Stimulated activated CD4-positive, alpha-beta T cell treated with anti-CD3 and anti-CD28 coated beads, Interleukin-15, amount 100 ng/mL, for 48 hours (primary cell): ENCODE data around the gene ITIH1.
A peak's percentile ranks its signal among the peaks of the same experiment; 100 is the strongest.

Source experiments
- DNase-seq, 2 donors: peaks; one replicate each; pipeline ENCODE4 v3.0.0-alpha.2; 2020; ENCODE audit warnings: low read depth in 2 of 2

The ITIH1 gene

DNA sequence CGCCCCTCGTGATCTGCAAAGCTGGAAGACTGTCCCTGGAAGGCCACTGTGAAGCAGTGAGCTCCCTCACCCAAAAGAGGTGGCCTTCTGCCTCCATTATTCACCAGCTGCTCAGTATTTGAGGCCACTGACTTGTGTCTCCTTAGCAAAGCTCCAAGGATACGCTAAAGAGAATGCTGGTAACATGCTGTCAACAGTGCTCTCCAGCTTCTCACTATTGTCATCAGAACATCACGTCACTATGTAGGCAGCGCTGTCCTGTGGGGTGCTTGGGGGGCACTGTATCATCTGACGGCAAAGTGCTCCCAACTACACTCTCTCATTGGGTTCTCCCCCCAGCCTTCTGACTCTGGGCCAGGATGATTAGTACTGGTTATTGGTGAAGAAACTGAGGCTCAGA lies 38.8 kb downstream of the ITIH1 start:
- DNase-seq = no peak

- no peak for DNase-seq
Measured at GRCh38 chr3:52816654-52817053, 39.3 kb downstream of the ITIH1 start.

- DNase-seq = no peak
Measured at GRCh38 chr3:52817221-52817620, 39.8 kb downstream of the ITIH1 start.

- DNase-seq = no peak
Measured at GRCh38 chr3:52817860-52818259, 40.5 kb downstream of the ITIH1 start.

- no peak for DNase-seq
Measured at GRCh38 chr3:52819936-52820335, 42.5 kb downstream of the ITIH1 start.

- peak; percentile 10 to 12 for DNase-seq
Measured at GRCh38 chr3:52820736-52821135, 43.3 kb downstream of the ITIH1 start.

GRCh38 chr3:52822363-52822762 lies 45.0 kb downstream of the ITIH1 start:
- no peak for DNase-seq

DNA sequence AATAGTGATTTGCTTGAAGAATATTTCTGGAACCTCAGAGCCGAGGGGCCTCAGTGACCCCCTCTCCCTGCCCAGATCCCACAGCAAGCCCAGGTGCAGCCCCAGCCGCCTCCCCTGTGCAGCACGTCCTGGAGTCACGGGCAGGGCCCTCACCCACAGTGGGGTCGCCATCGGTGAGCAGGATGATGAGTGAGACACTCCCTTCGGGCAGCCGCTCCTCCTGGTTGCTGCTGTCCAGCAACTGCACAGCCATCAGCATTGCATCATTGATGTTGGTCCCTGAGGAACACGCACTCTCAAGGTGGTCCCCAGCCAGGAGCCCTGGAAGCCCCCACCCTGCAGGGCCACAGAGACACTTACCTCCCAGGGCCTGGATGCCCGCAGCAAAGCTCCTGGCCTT lies 46.6 kb downstream of the ITIH1 start:
- DNase-seq = no peak

DNA sequence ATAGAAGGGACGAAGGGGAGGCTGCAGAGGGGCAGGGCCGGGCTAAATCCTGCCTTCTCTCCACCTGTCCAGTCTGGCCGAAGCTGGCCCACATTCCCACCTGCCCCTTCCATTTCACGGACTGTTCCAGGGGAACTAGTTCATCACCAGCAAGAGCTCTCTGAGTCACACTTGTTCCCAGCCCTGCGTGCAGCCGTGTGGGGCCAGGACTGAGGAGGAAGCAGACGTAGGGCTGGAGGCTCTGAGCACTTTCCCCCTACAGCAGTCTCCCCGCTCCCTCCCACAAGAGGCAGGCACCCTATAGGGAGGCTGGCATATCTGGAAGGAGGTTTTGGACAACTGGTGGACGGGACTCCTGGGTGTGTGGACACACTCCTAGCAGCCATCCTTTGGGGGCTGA lies 50.0 kb downstream of the ITIH1 start:
- no peak for DNase-seq

DNA sequence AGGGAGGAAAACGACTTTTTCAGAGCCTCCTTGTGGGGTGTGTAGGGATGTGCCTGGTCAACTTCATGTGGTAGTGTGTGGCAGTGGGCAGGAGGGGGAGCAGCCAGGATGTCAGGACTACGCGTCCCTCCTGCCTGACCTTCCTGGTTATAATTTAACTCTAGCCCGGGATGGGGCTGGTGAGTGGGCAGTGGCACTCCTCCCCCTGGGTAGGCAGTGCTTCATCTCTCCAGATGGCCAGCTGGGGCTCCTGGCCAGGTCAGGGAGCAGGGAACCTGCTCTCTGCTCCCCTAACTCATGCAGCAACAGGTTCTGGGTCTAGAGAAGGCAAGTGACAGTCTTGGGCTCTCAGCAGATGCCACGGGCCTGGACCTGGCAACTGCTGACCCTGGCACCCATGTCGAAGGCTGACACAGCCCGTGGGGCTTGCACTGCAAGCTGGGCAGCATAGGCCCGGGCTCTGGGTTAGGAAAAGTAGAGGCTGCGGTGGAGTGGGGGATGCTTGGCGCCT lies 50.5 kb downstream of the ITIH1 start:
- DNase-seq = no peak

DNA sequence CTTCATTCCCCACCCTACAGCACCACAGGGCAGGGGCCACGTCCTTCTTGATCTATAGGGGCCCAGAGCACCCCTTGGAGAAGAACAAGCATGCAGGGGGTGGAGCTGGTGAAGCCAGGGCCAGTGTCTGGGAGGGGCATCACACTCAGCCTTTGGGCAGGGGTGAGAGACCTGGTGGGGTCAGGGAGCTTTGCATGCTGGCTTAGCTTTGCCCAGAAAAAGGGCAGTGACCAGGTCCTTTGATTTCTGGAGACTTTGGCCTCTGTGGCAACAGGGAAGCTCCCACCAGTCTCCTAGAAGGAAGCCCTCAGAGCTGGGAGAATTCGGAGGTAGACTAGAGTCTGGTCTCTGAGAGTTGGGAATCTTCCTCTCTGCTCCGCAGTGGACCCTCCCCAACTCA lies 52.1 kb downstream of the ITIH1 start:
- no peak for DNase-seq

DNA sequence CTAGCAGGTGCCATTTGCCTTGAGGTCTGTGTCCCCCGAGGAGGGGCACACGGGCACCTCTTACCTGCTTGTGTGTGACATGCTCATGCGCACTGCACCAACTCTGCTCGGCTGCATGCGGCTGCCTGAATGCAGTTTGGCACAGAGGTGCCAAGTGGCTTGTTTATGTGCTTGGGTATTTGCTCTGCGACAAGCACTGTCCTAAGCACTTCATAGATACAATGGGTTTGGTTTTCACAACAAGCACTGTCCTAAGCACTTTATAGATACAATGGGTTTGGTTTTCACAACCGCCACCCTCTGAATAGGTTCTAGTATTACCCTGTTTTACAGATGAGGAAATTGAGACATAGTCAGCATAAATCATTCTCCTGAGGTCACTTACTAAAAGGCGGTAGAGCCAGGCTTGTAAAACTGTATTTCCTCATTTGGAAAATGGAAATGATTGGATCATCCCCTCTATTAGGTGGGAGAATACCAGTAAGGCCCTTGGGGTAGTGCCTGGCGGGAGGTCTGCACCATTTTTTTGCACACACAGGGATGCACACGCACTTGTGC lies 52.6 kb downstream of the ITIH1 start:
- no peak for DNase-seq

- DNase-seq = no peak
Measured at GRCh38 chr3:52830535-52831258, 53.3 kb downstream of the ITIH1 start, which contains the start of gene ITIH4. ITIH4 (minus strand) TSS chr3:52830672; CDS start chr3:52830642, 30 bp downstream.

- no peak for DNase-seq
Measured at GRCh38 chr3:52831500-52832301, 54.3 kb downstream of the ITIH1 start.

DNA sequence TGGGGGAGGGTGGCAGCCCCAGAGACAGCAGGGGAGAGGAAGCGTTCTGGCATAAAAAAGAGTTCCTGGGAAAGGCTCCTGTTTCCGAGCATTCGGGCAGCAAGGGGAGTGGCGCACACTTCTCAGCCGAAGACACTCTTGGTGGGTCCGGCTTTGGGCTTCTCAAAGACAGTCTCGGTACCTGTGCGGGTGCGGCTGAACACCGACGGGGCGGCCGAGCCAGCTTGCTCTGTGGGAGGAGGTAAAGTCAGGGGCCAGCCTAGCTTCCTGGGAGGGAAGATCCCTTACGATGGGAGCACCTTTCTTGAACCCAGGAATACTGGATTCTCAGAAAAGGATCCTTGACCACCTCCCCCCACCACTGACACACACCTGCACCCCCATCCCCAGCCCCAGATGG lies 55.8 kb downstream of the ITIH1 start:
- DNase-seq = no peak

DNA sequence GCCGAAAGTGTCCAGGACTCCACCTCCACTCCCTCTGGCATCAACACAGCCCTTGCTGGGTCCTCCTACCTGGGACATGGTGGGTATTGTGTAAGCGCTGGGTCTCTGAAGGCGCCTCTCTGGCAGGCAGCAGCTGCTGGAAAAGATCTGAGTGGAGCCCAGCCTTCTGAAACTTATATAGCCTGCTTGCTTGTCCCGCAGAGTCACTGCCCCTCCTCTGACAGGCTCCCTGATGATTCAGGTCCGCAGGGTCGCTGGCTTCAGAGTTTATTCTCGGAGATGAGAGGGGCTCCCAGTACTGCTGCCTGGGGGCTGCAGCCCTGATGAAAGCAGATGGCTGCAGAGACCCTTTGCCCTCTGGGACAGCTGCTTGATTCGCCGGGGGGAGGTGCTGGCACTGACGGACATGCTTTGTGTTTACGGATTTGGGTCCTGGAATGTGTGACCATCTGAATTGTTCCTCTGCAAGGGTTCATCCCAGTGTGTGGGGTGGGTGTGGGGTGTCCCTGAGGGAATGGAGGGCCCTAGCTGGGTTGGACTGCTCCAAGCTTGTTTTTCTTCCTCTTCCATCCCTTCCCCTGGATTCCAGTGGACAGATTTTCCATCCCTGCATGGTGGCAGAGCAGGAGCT lies 57.6 kb downstream of the ITIH1 start, which contains the start of gene MUSTN1:
MUSTN1 (minus strand) TSS at position 149 of the 631 bp plus-strand sequence; CDS start at position 78, 71 bp downstream.
- DNase-seq = no peak

GRCh38 chr3:52835766-52836470 lies 58.5 kb downstream of the ITIH1 start:
- DNase-seq = no peak

DNA sequence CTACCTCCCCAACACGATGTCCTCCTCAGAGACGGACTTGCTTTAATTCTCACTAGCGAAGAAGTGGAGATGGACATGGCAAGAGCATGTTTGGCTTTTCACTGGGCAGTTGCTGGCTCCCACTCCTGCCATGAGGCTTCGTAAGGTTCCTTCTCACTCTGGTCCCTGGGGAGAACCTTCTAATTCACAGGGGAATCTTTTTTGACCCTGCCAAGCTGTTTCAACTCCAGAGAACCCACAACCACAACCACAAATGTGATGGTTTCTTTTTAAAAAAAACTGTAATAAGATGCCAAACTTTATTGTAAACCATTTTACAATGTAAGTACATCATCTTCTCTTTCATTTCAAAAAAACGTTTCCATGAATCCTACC lies 59.1 kb downstream of the ITIH1 start:
- no peak for DNase-seq

DNA sequence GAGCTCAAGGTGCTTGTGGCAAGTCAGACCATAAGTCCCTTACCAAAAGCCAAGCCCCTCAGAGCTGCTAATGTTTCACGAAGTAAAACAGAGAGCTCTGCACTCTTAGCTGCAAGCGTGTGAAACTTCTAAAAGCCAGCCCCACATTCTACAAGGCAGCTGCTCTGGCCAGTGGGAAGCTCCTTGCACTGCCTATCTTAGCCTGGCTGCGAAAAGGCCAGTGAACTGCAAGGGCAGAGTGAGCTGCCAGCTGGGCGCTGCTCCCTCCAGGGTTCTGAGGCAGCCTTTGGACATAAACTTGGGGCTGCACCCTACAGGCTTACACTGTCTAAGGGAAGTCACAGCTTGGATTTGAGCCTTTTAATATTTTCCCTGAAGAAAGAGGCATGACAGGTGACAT lies 59.6 kb downstream of the ITIH1 start:
- DNase-seq = no peak

DNA sequence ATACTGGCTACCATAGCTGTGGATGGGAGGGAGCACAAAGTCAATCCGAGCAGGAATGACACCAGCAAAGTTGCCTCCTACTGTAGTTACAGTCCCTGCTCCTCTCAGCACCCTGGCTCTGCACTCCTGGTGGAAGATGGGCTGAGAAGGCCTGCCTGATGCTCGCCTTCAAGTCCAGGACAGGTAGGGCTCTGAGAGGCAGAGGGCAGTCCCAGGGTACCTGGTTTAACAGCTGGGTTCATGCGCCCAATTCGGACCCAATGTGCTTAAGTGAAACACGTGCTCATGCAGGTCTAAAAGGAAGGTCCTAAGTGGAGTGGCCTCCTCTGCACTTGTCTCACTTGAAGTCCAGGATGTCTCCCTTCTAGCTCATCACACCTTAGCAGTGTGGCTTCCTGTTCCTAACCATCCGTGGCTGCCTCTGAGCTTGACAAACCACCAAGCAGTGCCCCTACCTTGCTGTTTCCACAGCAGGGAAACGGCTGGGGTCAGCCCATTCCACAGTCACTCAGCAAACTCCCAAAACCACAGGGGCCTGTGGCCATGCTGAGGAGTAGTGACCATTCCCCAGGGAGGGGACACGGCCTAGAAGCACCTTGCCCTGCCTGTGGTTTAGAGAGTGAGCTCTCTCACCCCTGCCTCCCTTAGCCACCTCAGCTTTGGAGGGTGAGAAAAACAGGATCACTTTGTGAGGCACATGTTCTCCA lies 61.3 kb downstream of the ITIH1 start:
- no peak for DNase-seq

GRCh38 chr3:52839268-52839575 lies 61.8 kb downstream of the ITIH1 start:
- DNase-seq = no peak
